GM23338 (cell line): ENCODE results near the gene C14orf119. TPM values are rescaled to one million over a fixed set of nuclear protein-coding genes. Genes with fewer than 3 reads are reported as not detected.

Experiments
- ATAC-seq: fragments of 200-7000 bp; cut with Tn5 transposase; 3 replicates; pipeline ENCODE4 v1.9.1; 2020
- DNase-seq: peaks from one replicate; pipeline ENCODE4 v3.0.0-alpha.2; 2015; ENCODE audit warnings: low spot score
- H2AFZ ChIP-seq: fragments of 200-600 bp; sonication (generic); 2 replicates; pipeline ENCODE4 v1.8.0; 2016; ENCODE audit warnings: antibody characterized with exemption, mild to moderate bottlenecking, moderate library complexity
- H3F3A ChIP-seq: fragments of 200-600 bp; sonication (generic); replicated peaks from 2 replicates; pipeline ENCODE4 v1.8.0; 2017; ENCODE audit warnings: antibody characterized with exemption, mixed run types, low read depth
- H3K27ac ChIP-seq: fragments of 200-600 bp; sonication (generic); 2 replicates; pipeline ENCODE4 v1.6.1; 2016; ENCODE audit warnings: low read depth
- H3K27me3 ChIP-seq: fragments of 200-600 bp; sonication (generic); 2 replicates; pipeline ENCODE4 v1.8.0; 2016; ENCODE audit warnings: mild to moderate bottlenecking, mixed run types, moderate library complexity; ENCODE audit not compliant: insufficient read depth
- H3K36me3 ChIP-seq: fragments of 200-600 bp; sonication (generic); 2 replicates; pipeline ENCODE4 v1.8.0; 2016; ENCODE audit warnings: mild to moderate bottlenecking; ENCODE audit not compliant: insufficient read depth
- H3K4me1 ChIP-seq: fragments of 200-600 bp; sonication (generic); 2 replicates; pipeline ENCODE4 v1.8.0; 2016; ENCODE audit warnings: mild to moderate bottlenecking, moderate library complexity; ENCODE audit not compliant: insufficient read depth
- H3K4me2 ChIP-seq: fragments of 200-600 bp; sonication (generic); 2 replicates; pipeline ENCODE4 v1.7.1; 2017; ENCODE audit warnings: mixed run types
- H3K4me3 ChIP-seq: fragments of 200-600 bp; sonication (generic); 2 replicates; pipeline ENCODE4 v1.6.1; 2016; ENCODE audit warnings: mixed run types
- H3K79me2 ChIP-seq: fragments of 200-600 bp; sonication (generic); replicated peaks from 2 replicates; pipeline ENCODE4 v1.8.0; 2017; ENCODE audit warnings: mild to moderate bottlenecking; ENCODE audit not compliant: insufficient read depth
- H3K9me2 ChIP-seq: fragments of 200-600 bp; sonication (generic); 2 replicates; pipeline ENCODE4 v1.8.0; 2017; ENCODE audit not compliant: insufficient read depth
- H4K20me1 ChIP-seq: fragments of 200-600 bp; sonication (generic); replicated peaks from 2 replicates; pipeline ENCODE4 v1.8.0; 2017; ENCODE audit warnings: mild to moderate bottlenecking; ENCODE audit not compliant: insufficient read depth
- H3K27ac Mint-ChIP-seq: 2 replicates; pipeline ENCODE4 v1.8.0; 2020; ENCODE audit warnings: inconsistent platforms, mild to moderate bottlenecking, moderate library complexity, mixed read lengths
- H3K27me3 Mint-ChIP-seq: 3 replicates; pipeline ENCODE4 v1.8.0; 2022; ENCODE audit warnings: low read depth, mild to moderate bottlenecking, moderate library complexity, mixed read lengths, inconsistent platforms; ENCODE audit not compliant: insufficient read depth, poor library complexity
- H3K36me3 Mint-ChIP-seq: 3 replicates; pipeline ENCODE4 v1.8.0; 2021; ENCODE audit warnings: low read depth, mild to moderate bottlenecking, inconsistent platforms, moderate library complexity, mixed read lengths
- H3K4me1 Mint-ChIP-seq: 3 replicates; pipeline ENCODE4 v1.8.0; 2020; ENCODE audit warnings: mild to moderate bottlenecking, inconsistent platforms, mixed read lengths
- H3K4me3 Mint-ChIP-seq: 3 replicates; pipeline ENCODE4 v1.8.0; 2021; ENCODE audit warnings: moderate library complexity, mild to moderate bottlenecking, inconsistent platforms, mixed read lengths
- H3K9me3 Mint-ChIP-seq: 3 replicates; pipeline ENCODE4 v1.8.0; 2020; ENCODE audit warnings: moderate library complexity, mild to moderate bottlenecking, inconsistent platforms, mixed read lengths
- CREB1 ChIP-seq: fragments of 250-450 bp; sonication (Bioruptor Pico); IDR thresholded peaks from 2 replicates; pipeline ENCODE4 v1.5.0; 2020; ENCODE audit warnings: low read depth, mild to moderate bottlenecking, moderate library complexity
- EZH2 ChIP-seq: fragments of 200-600 bp; sonication (generic); IDR thresholded peaks from one replicate; pipeline ENCODE4 v1.8.0; 2017; ENCODE audit warnings: antibody characterized with exemption, mild to moderate bottlenecking, low read depth; ENCODE audit not compliant: unreplicated experiment
- EZH2phosphoT487 ChIP-seq: fragments of 200-600 bp; sonication (generic); IDR thresholded peaks from one replicate; pipeline ENCODE4 v1.8.1; 2018; ENCODE audit warnings: antibody characterized with exemption; ENCODE audit not compliant: unreplicated experiment
- JUNB ChIP-seq: IDR thresholded peaks from one replicate; pipeline ENCODE4 v1.6.1; 2016; ENCODE audit warnings: antibody characterized with exemption; ENCODE audit not compliant: unreplicated experiment
- NANOG ChIP-seq: IDR thresholded peaks from 2 replicates; pipeline ENCODE4 v1.6.1; 2016; ENCODE audit warnings: antibody characterized with exemption, borderline replicate concordance
- POLR2AphosphoS5 ChIP-seq: IDR thresholded peaks from 2 replicates; pipeline ENCODE4 v1.6.1; 2016; ENCODE audit warnings: antibody characterized with exemption, low read depth
- STAT1 ChIP-seq: IDR thresholded peaks from one replicate; pipeline ENCODE4 v1.6.1; 2016; ENCODE audit warnings: antibody characterized with exemption; ENCODE audit not compliant: unreplicated experiment
- ZNF114 ChIP-seq: fragments of 250-450 bp; sonication (Bioruptor Pico); IDR thresholded peaks from 2 replicates; pipeline ENCODE4 v1.5.0; 2020; ENCODE audit warnings: mild to moderate bottlenecking, moderate library complexity
- ZNF331 ChIP-seq: fragments of 250-450 bp; sonication (Bioruptor Pico); IDR thresholded peaks from 2 replicates; pipeline ENCODE4 v1.5.0; 2020; ENCODE audit warnings: low read depth, mild to moderate bottlenecking, moderate library complexity
- polyA plus RNA-seq: library from polyadenylated mRNA; unstranded; fragments of >200 nt; fragmentation: Nextera tagmentation; extraction: Ambion mirVana; gene quantifications from 2 replicates; pipeline ENCODE4 v1.2.1, GENCODE V29; 2016
- total RNA-seq: library from RNA; depleted of rRNA; stranded (reverse); fragments of >200 nt; shearing (Covaris generic); gene quantifications from 2 replicates; pipeline ENCODE4 v1.2.3, GENCODE V29; 2014
- TF ChIP-seq, protein P1 (sequence below): fragments of 250-450 bp; sonication (Bioruptor Pico); IDR thresholded peaks from 2 replicates; pipeline ENCODE4 v1.5.0; 2020; ENCODE audit warnings: mild to moderate bottlenecking, moderate library complexity
- TF ChIP-seq, protein P2 (sequence below), 2 experiments: fragments of 200-600 bp in 1 of 2; sonication (generic) in 1 of 2; conservative IDR thresholded peaks; 2 replicates each; pipeline versions ENCODE4 v1.5.1 to v1.6.1; 2016 to 2017; ENCODE audit warnings: antibody characterized with exemption in 2 of 2, low read depth in 2 of 2, mild to moderate bottlenecking in 2 of 2, moderate library complexity in 1 of 2
- TF ChIP-seq, protein P3 (sequence below): IDR thresholded peaks from 2 replicates; pipeline ENCODE4 v1.6.1; 2016; ENCODE audit warnings: antibody characterized with exemption
- TF ChIP-seq, protein P4 (sequence below): IDR thresholded peaks from one replicate; pipeline ENCODE4 v1.6.1; 2018; ENCODE audit warnings: antibody characterized with exemption; ENCODE audit not compliant: unreplicated experiment

Gene C14orf119
- total and polyA plus RNA-seq, 2 experiments from 2014 or later, result 49.4 to 118 TPM

DNA sequence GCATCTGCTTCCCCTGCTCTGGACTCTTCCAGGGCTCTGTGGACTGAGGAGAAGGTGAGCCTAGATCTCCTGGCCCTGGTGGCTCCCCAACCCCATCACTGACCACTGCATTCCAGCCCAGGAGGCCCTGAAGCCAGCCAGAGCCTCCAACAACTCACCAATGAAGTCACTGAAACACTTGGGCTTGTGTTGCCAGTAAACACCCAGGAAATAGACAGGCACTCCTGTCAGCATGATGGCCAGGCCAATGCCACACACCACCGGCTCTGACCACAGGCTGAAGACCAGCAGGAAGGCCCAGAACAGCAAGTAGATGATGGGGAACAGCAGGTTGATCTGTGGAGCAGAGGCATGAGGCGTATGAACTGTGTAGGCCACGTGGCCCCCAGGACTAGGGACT lies 32.6 kb downstream of the C14orf119 start:
- peaks cover 5% of the 10 kb centered on the region for H3K27me3 Mint-ChIP-seq
- TF ChIP-seq ZNF331 (no peak), CREB1 (CRISPR knock-in tag) (no peak), NANOG (no peak), POLR2AphosphoS5 (no peak), EZH2 (no peak), JUNB (no peak), STAT1 (no peak), EZH2phosphoT487 (no peak), ZNF114 (CRISPR knock-in tag) (no peak)
- TF ChIP-seq, protein P1, sequence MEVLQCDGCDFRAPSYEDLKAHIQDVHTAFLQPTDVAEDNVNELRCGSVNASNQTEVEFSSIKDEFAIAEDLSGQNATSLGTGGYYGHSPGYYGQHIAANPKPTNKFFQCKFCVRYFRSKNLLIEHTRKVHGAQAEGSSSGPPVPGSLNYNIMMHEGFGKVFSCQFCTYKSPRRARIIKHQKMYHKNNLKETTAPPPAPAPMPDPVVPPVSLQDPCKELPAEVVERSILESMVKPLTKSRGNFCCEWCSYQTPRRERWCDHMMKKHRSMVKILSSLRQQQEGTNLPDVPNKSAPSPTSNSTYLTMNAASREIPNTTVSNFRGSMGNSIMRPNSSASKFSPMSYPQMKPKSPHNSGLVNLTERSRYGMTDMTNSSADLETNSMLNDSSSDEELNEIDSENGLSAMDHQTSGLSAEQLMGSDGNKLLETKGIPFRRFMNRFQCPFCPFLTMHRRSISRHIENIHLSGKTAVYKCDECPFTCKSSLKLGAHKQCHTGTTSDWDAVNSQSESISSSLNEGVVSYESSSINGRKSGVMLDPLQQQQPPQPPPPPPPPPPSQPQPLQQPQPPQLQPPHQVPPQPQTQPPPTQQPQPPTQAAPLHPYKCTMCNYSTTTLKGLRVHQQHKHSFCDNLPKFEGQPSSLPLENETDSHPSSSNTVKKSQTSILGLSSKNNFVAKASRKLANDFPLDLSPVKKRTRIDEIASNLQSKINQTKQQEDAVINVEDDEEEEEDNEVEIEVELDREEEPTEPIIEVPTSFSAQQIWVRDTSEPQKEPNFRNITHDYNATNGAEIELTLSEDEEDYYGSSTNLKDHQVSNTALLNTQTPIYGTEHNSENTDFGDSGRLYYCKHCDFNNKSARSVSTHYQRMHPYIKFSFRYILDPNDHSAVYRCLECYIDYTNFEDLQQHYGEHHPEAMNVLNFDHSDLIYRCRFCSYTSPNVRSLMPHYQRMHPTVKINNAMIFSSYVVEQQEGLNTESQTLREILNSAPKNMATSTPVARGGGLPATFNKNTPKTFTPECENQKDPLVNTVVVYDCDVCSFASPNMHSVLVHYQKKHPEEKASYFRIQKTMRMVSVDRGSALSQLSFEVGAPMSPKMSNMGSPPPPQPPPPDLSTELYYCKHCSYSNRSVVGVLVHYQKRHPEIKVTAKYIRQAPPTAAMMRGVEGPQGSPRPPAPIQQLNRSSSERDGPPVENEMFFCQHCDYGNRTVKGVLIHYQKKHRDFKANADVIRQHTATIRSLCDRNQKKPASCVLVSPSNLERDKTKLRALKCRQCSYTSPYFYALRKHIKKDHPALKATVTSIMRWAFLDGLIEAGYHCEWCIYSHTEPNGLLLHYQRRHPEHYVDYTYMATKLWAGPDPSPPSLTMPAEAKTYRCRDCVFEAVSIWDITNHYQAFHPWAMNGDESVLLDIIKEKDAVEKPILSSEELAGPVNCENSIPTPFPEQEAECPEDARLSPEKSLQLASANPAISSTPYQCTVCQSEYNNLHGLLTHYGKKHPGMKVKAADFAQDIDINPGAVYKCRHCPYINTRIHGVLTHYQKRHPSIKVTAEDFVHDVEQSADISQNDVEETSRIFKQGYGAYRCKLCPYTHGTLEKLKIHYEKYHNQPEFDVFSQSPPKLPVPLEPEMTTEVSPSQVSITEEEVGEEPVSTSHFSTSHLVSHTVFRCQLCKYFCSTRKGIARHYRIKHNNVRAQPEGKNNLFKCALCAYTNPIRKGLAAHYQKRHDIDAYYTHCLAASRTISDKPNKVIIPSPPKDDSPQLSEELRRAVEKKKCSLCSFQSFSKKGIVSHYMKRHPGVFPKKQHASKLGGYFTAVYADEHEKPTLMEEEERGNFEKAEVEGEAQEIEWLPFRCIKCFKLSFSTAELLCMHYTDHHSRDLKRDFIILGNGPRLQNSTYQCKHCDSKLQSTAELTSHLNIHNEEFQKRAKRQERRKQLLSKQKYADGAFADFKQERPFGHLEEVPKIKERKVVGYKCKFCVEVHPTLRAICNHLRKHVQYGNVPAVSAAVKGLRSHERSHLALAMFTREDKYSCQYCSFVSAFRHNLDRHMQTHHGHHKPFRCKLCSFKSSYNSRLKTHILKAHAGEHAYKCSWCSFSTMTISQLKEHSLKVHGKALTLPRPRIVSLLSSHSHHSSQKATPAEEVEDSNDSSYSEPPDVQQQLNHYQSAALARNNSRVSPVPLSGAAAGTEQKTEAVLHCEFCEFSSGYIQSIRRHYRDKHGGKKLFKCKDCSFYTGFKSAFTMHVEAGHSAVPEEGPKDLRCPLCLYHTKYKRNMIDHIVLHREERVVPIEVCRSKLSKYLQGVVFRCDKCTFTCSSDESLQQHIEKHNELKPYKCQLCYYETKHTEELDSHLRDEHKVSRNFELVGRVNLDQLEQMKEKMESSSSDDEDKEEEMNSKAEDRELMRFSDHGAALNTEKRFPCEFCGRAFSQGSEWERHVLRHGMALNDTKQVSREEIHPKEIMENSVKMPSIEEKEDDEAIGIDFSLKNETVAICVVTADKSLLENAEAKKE, result no peak
- TF ChIP-seq, protein P2, sequence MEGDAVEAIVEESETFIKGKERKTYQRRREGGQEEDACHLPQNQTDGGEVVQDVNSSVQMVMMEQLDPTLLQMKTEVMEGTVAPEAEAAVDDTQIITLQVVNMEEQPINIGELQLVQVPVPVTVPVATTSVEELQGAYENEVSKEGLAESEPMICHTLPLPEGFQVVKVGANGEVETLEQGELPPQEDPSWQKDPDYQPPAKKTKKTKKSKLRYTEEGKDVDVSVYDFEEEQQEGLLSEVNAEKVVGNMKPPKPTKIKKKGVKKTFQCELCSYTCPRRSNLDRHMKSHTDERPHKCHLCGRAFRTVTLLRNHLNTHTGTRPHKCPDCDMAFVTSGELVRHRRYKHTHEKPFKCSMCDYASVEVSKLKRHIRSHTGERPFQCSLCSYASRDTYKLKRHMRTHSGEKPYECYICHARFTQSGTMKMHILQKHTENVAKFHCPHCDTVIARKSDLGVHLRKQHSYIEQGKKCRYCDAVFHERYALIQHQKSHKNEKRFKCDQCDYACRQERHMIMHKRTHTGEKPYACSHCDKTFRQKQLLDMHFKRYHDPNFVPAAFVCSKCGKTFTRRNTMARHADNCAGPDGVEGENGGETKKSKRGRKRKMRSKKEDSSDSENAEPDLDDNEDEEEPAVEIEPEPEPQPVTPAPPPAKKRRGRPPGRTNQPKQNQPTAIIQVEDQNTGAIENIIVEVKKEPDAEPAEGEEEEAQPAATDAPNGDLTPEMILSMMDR (conservative IDR thresholded peaks at IDR 0.05; ENCODE audit: low read depth in 2 of 2), result no peak
- TF ChIP-seq, protein P3, sequence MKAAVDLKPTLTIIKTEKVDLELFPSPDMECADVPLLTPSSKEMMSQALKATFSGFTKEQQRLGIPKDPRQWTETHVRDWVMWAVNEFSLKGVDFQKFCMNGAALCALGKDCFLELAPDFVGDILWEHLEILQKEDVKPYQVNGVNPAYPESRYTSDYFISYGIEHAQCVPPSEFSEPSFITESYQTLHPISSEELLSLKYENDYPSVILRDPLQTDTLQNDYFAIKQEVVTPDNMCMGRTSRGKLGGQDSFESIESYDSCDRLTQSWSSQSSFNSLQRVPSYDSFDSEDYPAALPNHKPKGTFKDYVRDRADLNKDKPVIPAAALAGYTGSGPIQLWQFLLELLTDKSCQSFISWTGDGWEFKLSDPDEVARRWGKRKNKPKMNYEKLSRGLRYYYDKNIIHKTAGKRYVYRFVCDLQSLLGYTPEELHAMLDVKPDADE, result no peak
- TF ChIP-seq, protein P4, sequence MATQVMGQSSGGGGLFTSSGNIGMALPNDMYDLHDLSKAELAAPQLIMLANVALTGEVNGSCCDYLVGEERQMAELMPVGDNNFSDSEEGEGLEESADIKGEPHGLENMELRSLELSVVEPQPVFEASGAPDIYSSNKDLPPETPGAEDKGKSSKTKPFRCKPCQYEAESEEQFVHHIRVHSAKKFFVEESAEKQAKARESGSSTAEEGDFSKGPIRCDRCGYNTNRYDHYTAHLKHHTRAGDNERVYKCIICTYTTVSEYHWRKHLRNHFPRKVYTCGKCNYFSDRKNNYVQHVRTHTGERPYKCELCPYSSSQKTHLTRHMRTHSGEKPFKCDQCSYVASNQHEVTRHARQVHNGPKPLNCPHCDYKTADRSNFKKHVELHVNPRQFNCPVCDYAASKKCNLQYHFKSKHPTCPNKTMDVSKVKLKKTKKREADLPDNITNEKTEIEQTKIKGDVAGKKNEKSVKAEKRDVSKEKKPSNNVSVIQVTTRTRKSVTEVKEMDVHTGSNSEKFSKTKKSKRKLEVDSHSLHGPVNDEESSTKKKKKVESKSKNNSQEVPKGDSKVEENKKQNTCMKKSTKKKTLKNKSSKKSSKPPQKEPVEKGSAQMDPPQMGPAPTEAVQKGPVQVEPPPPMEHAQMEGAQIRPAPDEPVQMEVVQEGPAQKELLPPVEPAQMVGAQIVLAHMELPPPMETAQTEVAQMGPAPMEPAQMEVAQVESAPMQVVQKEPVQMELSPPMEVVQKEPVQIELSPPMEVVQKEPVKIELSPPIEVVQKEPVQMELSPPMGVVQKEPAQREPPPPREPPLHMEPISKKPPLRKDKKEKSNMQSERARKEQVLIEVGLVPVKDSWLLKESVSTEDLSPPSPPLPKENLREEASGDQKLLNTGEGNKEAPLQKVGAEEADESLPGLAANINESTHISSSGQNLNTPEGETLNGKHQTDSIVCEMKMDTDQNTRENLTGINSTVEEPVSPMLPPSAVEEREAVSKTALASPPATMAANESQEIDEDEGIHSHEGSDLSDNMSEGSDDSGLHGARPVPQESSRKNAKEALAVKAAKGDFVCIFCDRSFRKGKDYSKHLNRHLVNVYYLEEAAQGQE, result no peak
- H3K9me3 Mint-ChIP-seq, result no peaks in the 10 kb centered on the region; the same call in 2 of the 3 replicates
- no peak overlapping the region for H3K27ac Mint-ChIP-seq
- H3K36me3 Mint-ChIP-seq, result peaks cover 48% of the 10 kb centered on the region
- Histone ChIP-seq H3K4me2 (no peak overlapping the region), H4K20me1 (no peaks in the 10 kb centered on the region), H3K27ac (no peak overlapping the region), H3K36me3 (peaks cover 9% of the 10 kb centered on the region), H3F3A (no peaks in the 10 kb centered on the region), H3K9me2 (no peaks in the 10 kb centered on the region), H3K27me3 (no peaks in the 10 kb centered on the region), H3K4me3 (no peak overlapping the region), H2AFZ (no peak overlapping the region), H3K4me1 (peaks cover 22% of the 10 kb centered on the region), H3K79me2 (no peaks in the 10 kb centered on the region)
- DNase-seq (no peak), ATAC-seq (no peak)
- no peak overlapping the region for H3K4me3 Mint-ChIP-seq
- peaks cover 28% of the 10 kb centered on the region for H3K4me1 Mint-ChIP-seq
